IPS-18c (cell line): ENCODE measurements around the gene NTSR1.

Source experiments
- H3K4me3 ChIP-seq: 2 replicates; pipeline ENCODE4 v1.7.0; 2013; ENCODE audit warnings: low read depth, mild to moderate bottlenecking, low read length, moderate library complexity; ENCODE audit not compliant: insufficient read depth
- H3K9me3 ChIP-seq: one replicate; pipeline ENCODE4 v1.6.1; 2013; ENCODE audit warnings: mild to moderate bottlenecking, low read length, moderate library complexity; ENCODE audit not compliant: control insufficient read depth, insufficient read depth

NTSR1 gene

DNA sequence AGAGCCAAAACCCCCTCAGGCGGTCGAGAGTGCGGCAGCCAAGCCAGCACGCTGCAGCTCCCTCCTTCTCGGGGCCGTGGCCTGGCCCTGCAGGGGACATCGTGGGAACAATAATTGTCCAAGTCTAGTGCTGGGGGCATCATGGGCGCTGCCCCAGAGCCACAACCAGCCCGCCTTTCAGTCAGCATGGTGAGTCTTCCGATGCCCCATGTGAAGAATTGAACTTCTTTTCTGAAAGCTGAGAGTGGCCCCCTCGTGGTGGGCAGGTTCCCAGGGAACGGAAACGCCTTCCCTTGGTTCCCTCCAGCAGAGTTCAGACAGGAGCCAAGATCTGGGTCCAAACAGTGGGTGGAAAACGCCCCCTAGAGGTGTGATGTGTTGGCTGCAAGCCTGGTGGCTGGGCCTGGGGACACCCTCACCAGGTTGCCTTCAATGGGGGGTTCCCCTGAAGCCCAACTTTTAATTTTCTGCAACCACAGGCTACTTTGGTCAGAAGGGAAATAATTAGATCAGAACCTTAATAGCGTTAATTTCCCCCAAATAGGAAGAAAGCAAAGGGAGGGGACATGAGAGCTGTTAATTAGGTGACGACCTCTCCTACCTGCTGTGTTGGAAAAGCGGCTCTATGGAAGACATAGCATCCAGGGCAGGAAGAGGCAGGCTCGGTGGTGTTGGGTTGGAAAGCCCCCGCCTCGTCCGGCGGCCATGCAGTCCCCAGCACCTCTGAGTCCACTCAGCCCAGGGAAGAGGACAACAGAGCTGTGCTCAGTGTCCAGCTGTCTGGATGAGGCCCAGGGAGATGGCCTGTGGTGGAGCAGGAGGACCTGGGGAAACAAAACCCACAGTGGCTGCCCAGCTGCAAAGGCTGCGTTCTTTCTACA lies 82.9 kb downstream of the NTSR1 start:
- Histone ChIP-seq H3K4me3 (no peak overlapping the region; the same call in 1 of the 2 replicates), H3K9me3 (no peaks in the 10 kb centered on the region)

DNA sequence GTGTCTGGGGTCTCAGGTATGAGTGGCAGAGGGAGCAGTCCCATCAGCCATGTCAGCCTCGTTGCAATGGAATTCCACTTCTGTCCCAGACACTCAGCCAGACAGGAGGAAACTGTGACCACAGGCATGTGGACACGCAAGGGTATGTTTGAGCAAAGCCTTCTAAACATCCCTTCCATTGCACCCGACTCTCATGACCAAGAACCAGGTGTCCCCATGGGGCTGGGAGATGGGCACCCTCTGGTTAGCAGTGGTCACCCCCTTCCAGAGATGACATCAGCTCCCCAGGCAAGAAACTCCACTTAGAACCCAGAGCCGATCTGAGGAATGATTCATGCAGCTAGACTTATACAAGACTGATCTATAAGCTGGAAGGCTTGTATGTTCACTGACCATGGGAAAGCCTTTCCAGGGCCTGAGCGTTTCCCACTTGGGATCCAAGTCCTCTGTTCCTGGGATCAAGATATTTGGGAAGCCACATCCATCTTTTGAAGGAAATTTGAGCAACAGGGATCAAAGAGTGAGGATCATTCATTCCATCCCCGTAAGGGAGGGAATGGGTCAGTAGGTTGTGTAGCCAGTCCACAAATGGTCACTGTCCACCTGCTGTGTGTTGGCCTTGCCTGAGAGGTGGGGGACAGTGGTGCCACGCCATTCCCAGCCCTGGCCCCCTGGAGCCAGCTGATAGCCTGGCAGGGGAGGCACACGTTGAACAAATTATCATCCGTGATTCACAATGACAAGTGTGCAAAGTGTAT lies 83.7 kb downstream of the NTSR1 start:
- H3K9me3 ChIP-seq = no peaks in the 10 kb centered on the region

DNA sequence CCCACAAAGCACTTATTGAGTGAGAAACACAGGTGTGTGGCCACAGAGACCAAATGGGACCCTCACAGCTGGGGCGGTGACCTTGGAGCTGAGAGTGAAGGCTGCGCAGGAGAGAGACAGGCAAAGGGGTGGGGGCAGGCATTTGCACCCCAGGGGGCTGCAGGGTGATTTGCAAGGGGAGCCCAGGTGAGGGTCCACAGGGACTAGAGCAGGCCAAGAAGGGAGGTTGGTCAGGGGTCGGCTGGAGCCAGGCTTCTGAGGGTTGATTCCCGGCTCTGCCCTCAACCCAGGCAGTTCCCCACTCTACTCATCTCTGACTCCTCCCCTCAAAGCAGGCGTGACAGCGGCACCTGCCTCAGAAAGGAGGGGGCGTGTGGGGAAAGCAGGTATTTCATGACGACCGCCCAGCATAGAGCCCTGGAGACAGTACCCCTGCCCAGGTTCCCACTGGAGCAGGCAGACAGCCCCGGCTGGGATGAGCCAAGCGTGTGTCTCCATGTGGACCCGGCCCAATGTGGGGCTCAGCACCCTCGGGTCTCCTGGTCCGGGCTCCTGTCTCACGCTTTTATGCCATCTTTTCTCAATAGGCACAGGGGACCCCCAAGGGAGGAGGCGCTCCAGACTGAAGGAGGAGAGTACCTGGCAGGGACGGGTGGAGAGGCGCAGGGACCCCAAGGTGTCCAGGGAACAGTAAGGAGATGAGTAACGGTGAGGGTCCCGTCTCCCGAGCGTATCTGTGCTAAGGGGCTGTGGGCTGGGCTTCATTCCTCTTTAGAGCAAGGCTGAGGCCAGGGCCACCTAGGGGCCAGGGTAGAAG lies 84.5 kb downstream of the NTSR1 start:
- no peaks in the 10 kb centered on the region for H3K9me3 ChIP-seq
- no peak overlapping the region for H3K4me3 ChIP-seq

More for the DNA sequence above, 83.7 kb downstream of the NTSR1 start:
- no peak overlapping the region for H3K4me3 ChIP-seq

DNA sequence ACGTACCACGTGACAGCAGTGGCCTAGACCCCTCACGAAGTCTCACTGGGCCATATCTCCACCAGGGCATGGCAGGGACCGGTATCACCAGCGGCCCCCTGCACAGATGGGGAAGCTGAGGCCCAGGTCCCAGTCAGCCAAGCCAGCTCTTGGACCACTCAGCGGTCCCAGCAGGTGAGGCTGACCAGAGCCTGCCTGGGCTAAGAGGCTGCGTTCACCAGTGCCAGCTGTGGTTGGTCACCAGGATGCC lies 85.0 kb downstream of the NTSR1 start:
- Histone ChIP-seq H3K9me3 (no peaks in the 10 kb centered on the region), H3K4me3 (peak overlapping the region; percentile 34)

DNA sequence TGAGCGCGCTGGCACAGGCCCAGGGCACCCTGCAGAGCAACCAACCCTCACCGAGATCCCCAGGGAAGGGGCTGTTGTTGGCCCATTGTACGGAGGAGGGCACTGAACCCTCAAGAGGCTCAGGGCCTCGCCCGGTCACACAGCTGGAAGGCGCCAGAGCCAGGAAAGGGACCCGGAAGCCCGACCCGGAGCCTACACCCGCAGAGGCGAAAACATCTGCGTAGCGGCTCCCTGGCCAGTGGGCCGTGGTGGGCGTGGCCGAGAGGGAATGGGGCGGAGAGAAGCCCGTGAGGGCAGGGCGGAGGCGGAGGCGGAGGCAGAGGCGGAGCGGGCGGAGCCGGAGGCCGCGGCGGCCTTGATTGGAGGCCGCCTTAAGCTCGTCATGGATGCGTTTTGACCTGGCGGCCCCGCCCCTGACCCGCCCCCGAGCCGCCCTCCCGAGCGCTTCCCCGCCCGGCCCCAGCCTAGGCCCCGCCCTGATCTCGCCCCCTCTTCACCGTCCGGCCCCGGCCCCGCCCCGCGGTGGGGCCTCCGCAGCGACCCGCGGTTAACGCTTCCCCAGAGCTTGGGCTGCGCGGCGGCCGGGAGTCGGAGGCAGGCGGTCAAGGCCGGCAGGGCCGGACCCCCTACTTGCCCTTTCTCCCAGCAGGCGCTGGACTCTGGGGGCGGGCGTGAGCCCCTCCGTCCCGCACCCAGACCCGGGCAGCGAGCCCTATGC lies 85.5 kb downstream of the NTSR1 start:
- H3K9me3 ChIP-seq = no peaks in the 10 kb centered on the region

DNA sequence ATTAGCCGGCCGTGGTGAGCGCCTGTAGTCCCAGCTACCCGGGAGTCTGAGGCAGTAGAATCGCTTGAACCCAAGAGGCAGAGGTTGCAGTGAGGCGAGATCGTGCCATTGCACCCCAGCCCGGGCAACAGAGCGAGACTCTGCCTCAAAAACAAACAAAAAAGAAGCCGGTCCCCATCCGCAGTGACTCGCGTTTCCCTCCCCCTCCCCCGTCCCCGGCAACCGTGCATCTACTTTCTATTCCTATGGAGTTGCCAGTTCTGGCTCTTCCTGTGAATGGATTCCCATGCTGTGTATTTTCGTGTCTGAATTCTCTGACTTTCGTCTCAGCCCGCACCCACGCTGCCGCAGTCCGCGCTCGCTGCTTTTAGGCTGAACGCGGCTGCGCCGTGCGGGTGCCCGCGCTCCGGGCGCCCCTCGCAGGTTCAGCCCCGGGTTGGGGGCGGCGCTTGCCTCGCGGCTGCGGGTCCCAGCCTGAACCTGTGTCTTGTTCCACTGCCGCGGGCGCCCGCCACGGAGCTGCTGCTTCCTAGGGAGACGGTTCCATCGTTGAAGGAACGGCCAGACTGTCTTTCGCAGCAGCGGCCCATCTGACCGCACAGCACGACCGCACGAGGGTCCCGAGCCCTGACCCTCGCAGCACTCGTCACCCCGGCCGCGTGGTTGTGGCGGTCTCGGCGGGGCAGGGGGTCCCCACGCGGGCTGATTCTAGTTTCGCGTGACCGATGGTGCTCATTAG lies 86.6 kb downstream of the NTSR1 start:
- Histone ChIP-seq H3K9me3 (no peaks in the 10 kb centered on the region), H3K4me3 (peak overlapping the region; percentile 58)

More for the DNA sequence above, 85.5 kb downstream of the NTSR1 start:
- peak overlapping the region; percentile 58 for H3K4me3 ChIP-seq

DNA sequence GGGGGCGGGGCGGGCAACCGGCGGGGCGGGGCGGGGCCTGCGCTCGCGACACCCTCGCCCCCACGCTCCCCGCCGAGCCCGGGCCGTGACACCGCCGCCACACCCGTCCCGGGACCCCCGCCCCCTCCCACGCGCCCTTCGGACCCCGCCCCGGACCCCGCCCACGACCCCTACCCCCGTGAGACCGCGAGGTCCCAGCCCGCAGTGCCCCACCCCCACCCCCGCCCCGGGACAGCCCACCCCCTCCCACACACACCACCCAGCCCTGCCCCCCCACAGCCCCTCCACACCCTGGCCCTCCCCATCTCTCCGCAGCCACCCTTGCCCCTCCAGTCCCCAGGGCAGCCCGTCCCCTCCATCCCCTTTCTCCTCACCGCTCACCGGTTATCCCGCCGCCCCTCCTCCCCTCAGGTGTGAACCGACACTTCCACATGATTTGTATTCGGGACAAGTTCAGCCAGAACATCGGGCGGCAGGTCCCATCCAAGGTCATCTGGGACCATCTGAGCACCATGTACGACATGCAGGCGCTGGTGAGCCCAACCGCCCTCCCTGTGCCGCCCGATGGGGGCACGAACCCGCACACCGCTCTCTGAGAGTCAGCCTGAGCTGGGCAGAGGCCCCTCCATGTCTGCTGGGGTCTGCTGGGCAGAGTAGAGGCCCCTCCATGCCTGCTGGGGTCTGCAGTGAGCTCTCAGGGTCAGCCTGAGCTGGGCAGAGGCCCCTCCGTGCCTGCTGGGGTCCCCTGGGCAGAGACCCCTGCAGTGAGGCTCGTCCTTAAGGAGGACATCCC lies 88.3 kb downstream of the NTSR1 start:
- Histone ChIP-seq H3K9me3 (no peaks in the 10 kb centered on the region), H3K4me3 (peak overlapping the region; percentile 60)

DNA sequence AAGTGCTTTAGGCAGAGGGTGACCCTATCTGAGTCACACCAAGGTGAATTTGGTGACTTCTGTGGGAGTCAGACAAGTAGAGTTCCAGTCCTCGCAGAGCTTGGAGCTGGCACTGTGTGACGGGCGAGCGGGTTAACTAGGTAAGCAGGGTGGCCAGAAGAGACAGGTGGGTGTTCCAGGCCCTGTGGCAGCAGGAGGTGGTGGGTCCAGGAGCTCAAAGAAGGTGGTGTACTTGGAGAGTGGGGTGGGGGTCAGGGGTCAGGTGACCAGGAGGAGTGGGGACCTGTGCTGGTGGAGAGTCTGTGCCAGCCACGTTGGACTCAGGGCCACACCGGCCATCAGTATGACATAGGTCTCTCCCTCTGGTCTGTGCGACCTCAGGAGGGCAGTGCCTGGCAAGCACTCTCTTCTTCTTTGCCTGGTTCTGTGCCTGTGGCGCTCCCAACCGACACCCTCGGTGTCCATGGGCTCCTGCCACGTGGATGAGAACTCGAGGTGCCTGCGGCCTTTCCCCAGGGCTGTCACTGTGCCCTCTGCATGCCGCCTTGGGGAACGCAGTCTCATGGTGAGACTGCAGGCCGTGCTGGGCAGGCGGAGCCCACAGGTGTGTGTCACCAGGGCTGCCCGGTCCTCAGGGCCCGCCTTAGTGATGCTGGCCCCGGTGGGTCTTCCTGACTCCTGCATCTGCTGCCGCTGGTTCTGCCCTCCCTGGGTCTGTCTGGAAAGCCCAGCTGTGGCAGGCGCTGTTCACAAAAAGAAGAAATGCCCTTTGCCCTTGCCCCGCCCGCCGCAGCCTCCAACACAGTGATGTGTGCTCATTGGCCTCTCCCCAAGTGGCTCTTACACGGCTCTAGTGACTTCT lies 89.3 kb downstream of the NTSR1 start:
- no peaks in the 10 kb centered on the region for H3K9me3 ChIP-seq
- H3K4me3 ChIP-seq = no peak overlapping the region

DNA sequence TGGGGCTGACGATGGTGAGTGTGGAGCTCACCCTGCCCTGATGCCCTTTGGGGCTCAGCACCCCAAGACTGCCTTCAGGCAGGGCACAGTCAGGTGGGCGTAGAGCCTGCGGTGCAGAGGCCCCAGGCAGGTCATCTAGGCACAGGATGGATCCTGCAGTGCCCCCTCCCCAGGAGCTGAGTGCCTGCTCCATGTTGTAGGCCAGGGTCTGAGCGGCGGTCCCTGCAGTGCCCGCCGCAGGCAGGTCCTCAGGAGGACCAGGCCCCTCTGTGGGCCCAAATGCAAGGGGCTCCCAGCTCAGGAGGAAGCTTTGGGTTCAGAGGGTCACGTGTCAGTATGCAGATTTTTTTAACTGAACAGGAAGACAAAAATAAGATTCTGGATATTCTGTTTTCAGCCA lies 90.4 kb downstream of the NTSR1 start:
- H3K9me3 ChIP-seq = no peaks in the 10 kb centered on the region
- no peak overlapping the region for H3K4me3 ChIP-seq

DNA sequence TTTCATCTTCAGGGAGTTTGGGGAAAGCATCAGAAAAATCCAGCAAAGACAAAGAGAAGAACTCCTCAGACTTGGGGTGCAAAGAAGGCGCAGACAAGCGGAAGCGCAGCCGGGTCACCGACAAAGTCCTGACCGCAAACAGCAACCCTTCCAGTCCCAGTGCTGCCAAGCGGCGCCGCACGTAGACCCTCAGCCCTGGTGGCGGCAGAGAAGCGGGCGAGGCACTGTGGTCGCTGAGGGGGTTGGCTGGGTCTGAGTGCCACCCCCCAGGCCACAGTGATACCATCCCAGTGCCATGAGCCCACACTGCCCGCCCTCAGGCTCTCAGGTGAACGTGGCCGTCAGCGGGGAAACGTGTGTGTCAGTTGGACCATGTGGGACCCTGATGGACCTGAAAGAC lies 90.8 kb downstream of the NTSR1 start:
- H3K9me3 ChIP-seq = no peaks in the 10 kb centered on the region
- no peak overlapping the region for H3K4me3 ChIP-seq

DNA sequence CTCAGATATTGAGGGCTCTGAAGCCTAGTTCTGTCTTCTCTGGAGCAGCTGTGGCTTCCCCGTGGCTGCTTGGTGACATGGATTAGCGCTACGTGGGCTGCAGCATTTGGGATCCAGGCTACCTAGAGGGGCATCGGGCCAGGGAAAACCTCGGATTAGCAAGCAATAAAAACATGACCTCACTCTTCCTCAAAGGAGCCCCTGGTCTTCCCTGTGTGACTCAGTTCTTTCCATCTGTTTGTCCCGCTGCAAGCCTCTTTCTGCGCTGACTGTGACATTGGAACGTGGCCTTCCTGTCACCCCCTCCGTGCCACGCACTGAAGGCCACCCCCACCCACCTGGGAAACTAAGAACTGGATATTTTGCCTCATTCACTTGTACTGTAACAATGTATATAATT lies 91.2 kb downstream of the NTSR1 start:
- H3K4me3 ChIP-seq = no peak overlapping the region
- H3K9me3 ChIP-seq = no peaks in the 10 kb centered on the region

DNA sequence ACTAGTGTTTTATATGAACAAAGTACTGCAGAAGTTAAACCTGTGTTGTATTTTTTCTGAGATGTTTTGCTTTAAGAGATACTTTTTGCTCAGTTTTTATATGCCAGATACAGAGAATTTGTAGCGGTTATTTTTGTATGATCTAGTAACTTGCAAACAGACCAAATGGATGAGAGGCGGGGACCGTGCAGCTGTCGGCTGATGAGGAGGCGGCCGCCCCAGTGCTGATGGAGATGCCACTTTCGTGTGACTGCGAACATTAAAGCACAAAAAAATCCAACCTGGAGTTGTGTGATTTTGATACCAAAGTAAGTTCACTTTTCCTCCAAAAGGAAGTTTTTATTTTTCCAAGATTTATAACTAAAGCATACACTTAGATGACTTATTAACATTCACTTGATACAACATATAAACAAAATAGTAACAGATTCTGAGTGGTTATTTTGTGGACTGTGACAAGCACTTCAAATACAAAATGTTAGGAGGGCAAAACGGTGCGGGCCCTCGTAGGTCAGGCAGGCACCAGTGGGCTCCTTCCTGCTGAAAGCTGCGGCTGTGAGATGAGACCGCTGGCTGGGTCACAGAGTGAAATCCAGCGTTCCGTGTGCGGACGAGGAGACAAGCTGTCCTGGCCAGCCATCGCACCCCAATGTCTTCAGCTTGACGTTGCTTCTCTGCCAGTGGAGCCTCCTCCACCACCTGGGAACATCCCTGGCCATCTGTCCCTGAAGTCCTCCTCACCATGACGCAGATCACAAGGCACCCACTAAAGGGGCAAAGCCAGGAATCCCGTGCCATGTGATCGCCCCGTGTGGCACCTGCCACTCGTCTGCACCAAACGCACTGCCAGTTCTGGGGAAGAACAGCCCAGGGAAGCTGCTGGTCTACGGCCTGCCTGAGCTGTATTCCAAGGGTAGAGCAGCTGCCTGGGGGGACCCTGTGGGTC lies 92.0 kb downstream of the NTSR1 start:
- H3K4me3 ChIP-seq = no peak overlapping the region
- no peaks in the 10 kb centered on the region for H3K9me3 ChIP-seq

DNA sequence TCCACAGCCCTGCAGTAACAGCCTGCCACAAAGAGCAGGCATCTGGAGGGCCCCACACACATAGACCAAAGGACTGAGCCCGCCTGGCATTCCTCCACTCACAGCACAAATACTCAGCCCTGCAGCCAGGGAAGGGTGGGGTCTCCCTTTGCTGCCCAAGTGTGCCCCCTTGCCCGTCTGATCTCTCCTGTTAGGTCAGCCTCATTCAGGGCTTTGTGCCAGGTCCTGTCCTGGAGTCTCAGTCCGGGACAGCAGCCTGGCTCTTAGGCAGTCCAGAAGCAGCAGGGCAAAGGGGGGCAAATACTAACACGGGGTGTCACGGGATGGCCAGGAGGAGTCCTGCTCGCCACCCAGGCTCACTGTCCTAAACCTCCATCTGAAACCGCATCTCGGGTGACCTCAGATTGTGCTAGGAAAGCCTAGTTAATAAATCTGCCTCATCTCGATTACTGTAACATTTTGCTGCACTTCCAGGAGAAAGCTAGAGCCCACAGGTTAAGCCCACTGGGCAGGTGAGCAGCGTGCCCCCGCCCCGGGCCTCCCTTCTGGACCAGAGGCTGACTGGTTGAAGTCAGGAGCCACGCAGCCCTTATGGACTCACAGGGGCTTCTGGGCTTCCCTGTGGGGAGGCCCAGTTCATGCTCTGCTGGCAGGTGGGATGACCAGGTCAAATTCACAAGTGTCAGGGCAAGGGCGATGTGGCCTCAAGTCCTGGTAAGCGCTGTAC lies 92.8 kb downstream of the NTSR1 start:
- Histone ChIP-seq H3K4me3 (no peak overlapping the region), H3K9me3 (no peaks in the 10 kb centered on the region)
